Neuronal stem cell (in vitro differentiated cells): ENCODE data around the gene ADAMTS17.

Experiments used
- DNase-seq: peaks from one replicate; pipeline ENCODE4 v3.0.0-alpha.2; 2013; ENCODE audit warnings: low spot score
- H2AFZ ChIP-seq: one replicate; pipeline ENCODE4 v1.6.1; 2013; ENCODE audit warnings: mild to moderate bottlenecking, low read length, inconsistent platforms
- H2AK5ac ChIP-seq: 2 replicates; pipeline ENCODE4 v1.6.1; 2013; ENCODE audit warnings: low read depth, mild to moderate bottlenecking, inconsistent platforms, low read length, moderate library complexity, mixed read lengths
- H2BK120ac ChIP-seq: 2 replicates; pipeline ENCODE4 v1.6.1; 2013; ENCODE audit warnings: low read depth, mild to moderate bottlenecking, inconsistent platforms, low read length, moderate library complexity, mixed read lengths
- H2BK12ac ChIP-seq: one replicate; pipeline ENCODE4 v1.6.1; 2013; ENCODE audit warnings: low read length, inconsistent platforms
- H2BK15ac ChIP-seq: 2 replicates; pipeline ENCODE4 v1.6.1; 2013; ENCODE audit warnings: mild to moderate bottlenecking, low read length, inconsistent platforms, mixed read lengths
- H2BK5ac ChIP-seq: one replicate; pipeline ENCODE4 v1.6.1; 2013; ENCODE audit warnings: inconsistent platforms, mild to moderate bottlenecking, low read length, moderate library complexity
- H3K14ac ChIP-seq: one replicate; pipeline ENCODE4 v1.6.1; 2013; ENCODE audit warnings: low read length, inconsistent platforms
- H3K18ac ChIP-seq: 2 replicates; pipeline ENCODE4 v1.6.1; 2013; ENCODE audit warnings: low read length, inconsistent platforms
- H3K23ac ChIP-seq: 2 replicates; pipeline ENCODE4 v1.6.1; 2013; ENCODE audit warnings: low read depth, mild to moderate bottlenecking, mixed read lengths, low read length, inconsistent platforms; ENCODE audit not compliant: poor library complexity
- H3K27ac ChIP-seq: replicated peaks from 3 replicates; pipeline ENCODE4 v1.5.1; 2013; ENCODE audit warnings: low read length, inconsistent platforms
- H3K27me3 ChIP-seq, 3 experiments: 2 replicates each; pipeline ENCODE4 v1.6.1; 2013; ENCODE audit warnings: low read length in 3 of 3, mild to moderate bottlenecking in 2 of 3, inconsistent platforms in 1 of 3, low read depth in 1 of 3, mixed read lengths in 1 of 3, moderate library complexity in 1 of 3; ENCODE audit not compliant: control insufficient read depth in 3 of 3, insufficient read depth in 3 of 3
- H3K36me3 ChIP-seq, 2 donors: replicated peaks in 1 of 2; 2 replicates each; pipeline ENCODE4 v1.6.1; 2013; ENCODE audit warnings: low read length in 2 of 2; ENCODE audit not compliant: control insufficient read depth in 2 of 2, insufficient read depth in 2 of 2
- H3K4ac ChIP-seq: 2 replicates; pipeline ENCODE4 v1.6.1; 2013; ENCODE audit warnings: inconsistent platforms, mild to moderate bottlenecking, low read length, moderate library complexity
- H3K4me1 ChIP-seq, 2 donors: 1 replicate in 1 of 2; 2 replicates in 1 of 2; pipeline ENCODE4 v1.6.1; 2013; ENCODE audit warnings: low read length in 2 of 2, low read depth in 1 of 2; ENCODE audit not compliant: control insufficient read depth in 2 of 2, insufficient read depth in 1 of 2
- H3K4me2 ChIP-seq: one replicate; pipeline ENCODE4 v1.6.1; 2013; ENCODE audit warnings: mild to moderate bottlenecking, low read length, inconsistent platforms; ENCODE audit not compliant: insufficient read depth, poor library complexity, severe bottlenecking
- H3K4me3 ChIP-seq, 2 donors: 2 replicates each; pipeline ENCODE4 v1.5.1; 2013; ENCODE audit warnings: low read length in 2 of 2, mild to moderate bottlenecking in 2 of 2, inconsistent platforms in 1 of 2, moderate library complexity in 1 of 2
- H3K79me1 ChIP-seq: one replicate; pipeline ENCODE4 v1.6.1; 2013; ENCODE audit warnings: low read depth, mild to moderate bottlenecking, inconsistent platforms, low read length, moderate library complexity
- H3K9ac ChIP-seq: one replicate; pipeline ENCODE4 v1.6.1; 2013; ENCODE audit warnings: mild to moderate bottlenecking, low read depth, low read length, inconsistent platforms; ENCODE audit not compliant: poor library complexity
- H3K9me3 ChIP-seq, 2 donors: replicated peaks in 1 of 2; 2 replicates each; pipeline versions ENCODE3 to v1.6.1; 2013; ENCODE audit warnings: low read length in 2 of 2, mild to moderate bottlenecking in 2 of 2, inconsistent platforms in 1 of 2, low read depth in 1 of 2, mixed read lengths in 1 of 2, moderate library complexity in 1 of 2; ENCODE audit not compliant: control insufficient read depth in 2 of 2, insufficient read depth in 1 of 2
- H4K8ac ChIP-seq: one replicate; pipeline ENCODE4 v1.6.1; 2013; ENCODE audit warnings: low read depth, mild to moderate bottlenecking, inconsistent platforms, low read length, moderate library complexity
- H4K91ac ChIP-seq: one replicate; pipeline ENCODE4 v1.6.1; 2013; ENCODE audit warnings: low read length, low read depth, mild to moderate bottlenecking, inconsistent platforms; ENCODE audit not compliant: poor library complexity
- WGBS, 2 donors: extraction: QIAGEN DNeasy Blood & Tissue Kit; methylation state at CpG; one replicate each; pipeline ENCODE4 v1.1.7; 2013; ENCODE audit warnings: missing lambda C conversion rate in 2 of 2, mixed read lengths in 1 of 2; ENCODE audit not compliant: insufficient read length in 2 of 2, insufficient replicate concordance in 1 of 2; ENCODE audit errors: extremely low coverage in 2 of 2; 5-methylcytosine and 5-hydroxymethylcytosine counted together

ADAMTS17 gene

GRCh38 chr15:100253640-100254039 is 88.1 kb downstream of the ADAMTS17 start:
- Histone ChIP-seq H3K18ac (no peak overlapping the region), H3K27ac (no peak overlapping the region), H3K4ac (no peak overlapping the region), H4K91ac (no peak overlapping the region), H2BK12ac (no peak overlapping the region), H3K9me3 (no peaks in the 10 kb centered on the region), H2BK15ac (no peak overlapping the region), H2AFZ (no peak overlapping the region), H4K8ac (no peak overlapping the region), H2AK5ac (no peak overlapping the region), H3K27me3 (no peaks in the 10 kb centered on the region), H2BK5ac (no peak overlapping the region), H3K36me3 (no peaks in the 10 kb centered on the region), H3K79me1 (no peaks in the 10 kb centered on the region), H2BK120ac (no peak overlapping the region), H3K4me2 (no peak overlapping the region), H3K9ac (no peak overlapping the region), H3K4me3 (no peak overlapping the region), H3K23ac (no peak overlapping the region), H3K4me1 (peaks cover 0 to 1% of the 10 kb centered on the region in 2 donors), H3K14ac (no peak overlapping the region)
- no peak for DNase-seq
- no CpG with 5 or more reads among the region's 1 CpG for WGBS, 2 donors

GRCh38 chr15:100252779-100253417 is 88.9 kb downstream of the ADAMTS17 start:
- H3K9ac ChIP-seq = no peak overlapping the region

GRCh38 chr15:100252359-100252758 is 89.4 kb downstream of the ADAMTS17 start:
- no peaks in the 10 kb centered on the region for H3K27me3 ChIP-seq
- no peaks in the 10 kb centered on the region for H3K79me1 ChIP-seq
- no peak overlapping the region for H4K8ac ChIP-seq
- no peak overlapping the region for H3K4me2 ChIP-seq
- no CpG with 5 or more reads among the region's 9 CpGs for WGBS, 2 donors
- H2AK5ac ChIP-seq = no peak overlapping the region
- no peak overlapping the region for H3K4ac ChIP-seq
- H2BK5ac ChIP-seq = no peak overlapping the region
- no peak overlapping the region for H3K27ac ChIP-seq
- H4K91ac ChIP-seq = no peak overlapping the region
- no peak overlapping the region for H2BK12ac ChIP-seq
- H3K4me3 ChIP-seq = no peak overlapping the region
- no peak for DNase-seq
- H2AFZ ChIP-seq = no peak overlapping the region
- H3K14ac ChIP-seq = no peak overlapping the region
- no peak overlapping the region for H3K9ac ChIP-seq
- peaks cover 0 to 1% of the 10 kb centered on the region in 2 donors for H3K4me1 ChIP-seq
- no peak overlapping the region for H3K18ac ChIP-seq
- no peak overlapping the region for H3K23ac ChIP-seq
- no peaks in the 10 kb centered on the region for H3K9me3 ChIP-seq
- no peaks in the 10 kb centered on the region for H3K36me3 ChIP-seq
- H2BK15ac ChIP-seq = no peak overlapping the region
- no peak overlapping the region for H2BK120ac ChIP-seq

More at GRCh38 chr15:100252779-100253417, 88.9 kb downstream of the ADAMTS17 start:
- Histone ChIP-seq H2AFZ (no peak overlapping the region), H3K79me1 (no peaks in the 10 kb centered on the region), H2AK5ac (no peak overlapping the region), H2BK15ac (no peak overlapping the region), H3K36me3 (no peaks in the 10 kb centered on the region), H4K91ac (no peak overlapping the region), H3K4me1 (peaks cover 0 to 1% of the 10 kb centered on the region in 2 donors), H2BK12ac (no peak overlapping the region), H3K14ac (no peak overlapping the region), H3K9me3 (no peaks in the 10 kb centered on the region), H4K8ac (no peak overlapping the region), H3K27me3 (no peaks in the 10 kb centered on the region), H3K4me2 (no peak overlapping the region), H2BK120ac (no peak overlapping the region), H3K4me3 (no peak overlapping the region), H3K18ac (no peak overlapping the region), H3K23ac (no peak overlapping the region), H3K27ac (no peak overlapping the region), H2BK5ac (no peak overlapping the region), H3K4ac (no peak overlapping the region)
- no peak for DNase-seq
- WGBS, 2 donors = 100% methylated on average over 2 of the region's 9 CpGs; no CpG with 5 or more reads in 1 of the 2 donors

GRCh38 chr15:100250176-100250800 is 91.5 kb downstream of the ADAMTS17 start:
- Histone ChIP-seq H3K18ac (no peak overlapping the region), H3K4me1 (peaks cover 0 to 5% of the 10 kb centered on the region in 2 donors), H3K4me2 (no peak overlapping the region), H4K8ac (no peak overlapping the region), H2AK5ac (no peak overlapping the region), H3K9ac (no peak overlapping the region), H3K79me1 (no peaks in the 10 kb centered on the region), H2BK5ac (no peak overlapping the region), H3K4me3 (no peak overlapping the region), H3K9me3 (no peaks in the 10 kb centered on the region), H4K91ac (no peak overlapping the region), H3K27me3 (no peaks in the 10 kb centered on the region), H3K27ac (no peak overlapping the region), H2BK12ac (no peak overlapping the region), H3K36me3 (no peaks in the 10 kb centered on the region), H2BK15ac (no peak overlapping the region), H2BK120ac (no peak overlapping the region), H3K4ac (no peak overlapping the region), H3K23ac (no peak overlapping the region), H2AFZ (no peak overlapping the region), H3K14ac (no peak overlapping the region)
- no peak for DNase-seq
- WGBS, 2 donors = no CpG with 5 or more reads among the region's 10 CpGs
